Small intestine (tissue), 4 donors: ENCODE data around the gene ABTB2. TPM values are rescaled to one million over a fixed set of nuclear protein-coding genes. Genes with fewer than 3 reads are reported as not detected.

Experiments used
- polyA plus RNA-seq, 4 donors: library from polyadenylated mRNA; stranded (reverse) in 3 of 4; unstranded in 1 of 4; fragments of 200-250 nt in 3 of 4; fragments of 120-200 nt in 1 of 4; gene quantifications; one replicate each; pipeline versions ENCODE4 v1.2.1 to v1.2.3, GENCODE V29; 2013
- donor health status: healthy with polysubstance abuse.
- donor health status: Bipolar disorder and iron deficiency.
- donor health status: healthy.

ABTB2 gene
- polyA plus RNA-seq, 4 donors: 0.64 to 25.1 (median 13.5) TPM

Other genes starting within 250 kb of the ABTB2 start
- gene CAT, start 80.9 kb upstream of the ABTB2 start, polyA plus RNA-seq: 100 to 1,000 TPM in 2 of 4 donors, 10 to 100 TPM in 2; 76.7 to 222 (median 101) TPM
- not detected for gene ELF5, start 155.8 kb upstream of the ABTB2 start, polyA plus RNA-seq